H1 (cell line): ENCODE results near the gene OMP.

Source experiments
- CEBPB ChIP-seq: IDR thresholded peaks from 2 replicates; pipeline ENCODE4 v1.6.1; 2012; ENCODE audit warnings: low read depth, low read length
- EP300 ChIP-seq, 2 experiments: IDR thresholded peaks; 1 replicate in 1 of 2; 2 replicates in 1 of 2; pipeline ENCODE4 v1.6.1; 2011 to 2012; ENCODE audit warnings: low read depth in 2 of 2, low read length in 2 of 2, mild to moderate bottlenecking in 2 of 2, borderline replicate concordance in 1 of 2, inconsistent platforms in 1 of 2, moderate library complexity in 1 of 2
- EZH2 ChIP-seq: fragments of 200-600 bp; sonication (generic); IDR thresholded peaks from 2 replicates; pipeline ENCODE4 v1.7.1; 2012; ENCODE audit warnings: low read depth, mild to moderate bottlenecking, moderate library complexity, low read length, inconsistent platforms; ENCODE audit not compliant: severe bottlenecking
- HDAC2 ChIP-seq, 2 experiments: fragments of 300-600 bp in 1 of 2; sonication (generic) in 1 of 2; IDR thresholded peaks; 2 replicates each; pipeline ENCODE4 v1.6.1; 2011 to 2012; ENCODE audit warnings: low read depth in 2 of 2, low read length in 2 of 2, mild to moderate bottlenecking in 2 of 2, moderate library complexity in 2 of 2, borderline replicate concordance in 1 of 2, inconsistent platforms in 1 of 2
- JUND ChIP-seq: IDR thresholded peaks from 2 replicates; pipeline ENCODE4 v1.6.1; 2011; ENCODE audit warnings: mild to moderate bottlenecking, improper control_type of control experiment, low read length
- SP4 ChIP-seq: IDR thresholded peaks from 2 replicates; pipeline ENCODE4 v1.6.1; 2012; ENCODE audit warnings: low read length, inconsistent platforms
- SRF ChIP-seq: IDR thresholded peaks from 2 replicates; pipeline ENCODE4 v1.6.1; 2011; ENCODE audit warnings: mild to moderate bottlenecking, low read depth, low read length, moderate library complexity
- TBP ChIP-seq: IDR thresholded peaks from 2 replicates; pipeline ENCODE4 v1.6.1; 2011; ENCODE audit warnings: low read depth, low read length, improper control_type of control experiment
- ZNF274 ChIP-seq: IDR thresholded peaks from 2 replicates; pipeline ENCODE4 v1.7.0; 2012; ENCODE audit warnings: low read length, borderline replicate concordance; ENCODE audit errors: extremely low read depth
- TF ChIP-seq, protein P1 (sequence below), 3 experiments: IDR thresholded peaks; 1 replicate in 2 of 3; 2 replicates in 1 of 3; pipeline versions ENCODE4 v1.5.1 to v1.6.1; 2011; ENCODE audit warnings: low read length in 3 of 3, mild to moderate bottlenecking in 3 of 3, inconsistent platforms in 2 of 3, low read depth in 1 of 3, moderate library complexity in 1 of 3; ENCODE audit not compliant: insufficient read depth in 1 of 3; ENCODE audit errors: control extremely low read depth in 1 of 3
- TF ChIP-seq, protein P2 (sequence below): IDR thresholded peaks from 2 replicates; pipeline ENCODE4 v1.6.1; 2012; ENCODE audit warnings: low read length, inconsistent platforms

DNA sequence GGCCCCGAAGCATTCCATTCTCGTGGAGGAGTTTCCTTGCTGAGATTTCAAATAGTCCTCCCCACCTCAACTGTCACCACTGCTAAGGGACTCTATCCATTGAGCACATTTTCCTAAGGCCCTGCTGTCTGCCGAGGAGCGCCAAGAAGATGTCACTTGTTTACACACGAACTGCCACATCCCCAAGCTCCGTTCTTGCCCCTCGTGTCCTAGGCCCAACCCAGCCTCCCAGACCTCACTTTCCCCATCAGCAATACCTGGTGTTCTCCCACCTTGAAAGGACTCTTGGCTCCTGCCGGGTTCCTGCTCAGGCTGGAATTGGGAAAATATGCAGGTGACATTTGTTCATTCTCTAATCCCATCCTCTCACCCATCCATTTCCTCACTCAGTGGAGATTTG lies 21.4 kb downstream of the OMP start:
- TF ChIP-seq SP4 (no peak), HDAC2 (IDR thresholded peaks at IDR 0.05; ENCODE audit: borderline replicate concordance in 1 of 2, low read depth in 2 of 2, low read length in 2 of 2) (no peak), CEBPB (no peak), SRF (no peak), TBP (no peak), ZNF274 (no peak), JUND (no peak), EP300 (IDR thresholded peaks at IDR 0.05; ENCODE audit: borderline replicate concordance in 1 of 2, low read depth in 2 of 2, low read length in 2 of 2) (no peak), EZH2 (no peak)
- TF ChIP-seq, protein P1, sequence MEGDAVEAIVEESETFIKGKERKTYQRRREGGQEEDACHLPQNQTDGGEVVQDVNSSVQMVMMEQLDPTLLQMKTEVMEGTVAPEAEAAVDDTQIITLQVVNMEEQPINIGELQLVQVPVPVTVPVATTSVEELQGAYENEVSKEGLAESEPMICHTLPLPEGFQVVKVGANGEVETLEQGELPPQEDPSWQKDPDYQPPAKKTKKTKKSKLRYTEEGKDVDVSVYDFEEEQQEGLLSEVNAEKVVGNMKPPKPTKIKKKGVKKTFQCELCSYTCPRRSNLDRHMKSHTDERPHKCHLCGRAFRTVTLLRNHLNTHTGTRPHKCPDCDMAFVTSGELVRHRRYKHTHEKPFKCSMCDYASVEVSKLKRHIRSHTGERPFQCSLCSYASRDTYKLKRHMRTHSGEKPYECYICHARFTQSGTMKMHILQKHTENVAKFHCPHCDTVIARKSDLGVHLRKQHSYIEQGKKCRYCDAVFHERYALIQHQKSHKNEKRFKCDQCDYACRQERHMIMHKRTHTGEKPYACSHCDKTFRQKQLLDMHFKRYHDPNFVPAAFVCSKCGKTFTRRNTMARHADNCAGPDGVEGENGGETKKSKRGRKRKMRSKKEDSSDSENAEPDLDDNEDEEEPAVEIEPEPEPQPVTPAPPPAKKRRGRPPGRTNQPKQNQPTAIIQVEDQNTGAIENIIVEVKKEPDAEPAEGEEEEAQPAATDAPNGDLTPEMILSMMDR (IDR thresholded peaks at IDR 0.05; ENCODE audit: control extremely low read depth in 1 of 3, insufficient read depth in 1 of 3, low read depth in 1 of 3, low read length in 3 of 3): no peak
- TF ChIP-seq, protein P2, sequence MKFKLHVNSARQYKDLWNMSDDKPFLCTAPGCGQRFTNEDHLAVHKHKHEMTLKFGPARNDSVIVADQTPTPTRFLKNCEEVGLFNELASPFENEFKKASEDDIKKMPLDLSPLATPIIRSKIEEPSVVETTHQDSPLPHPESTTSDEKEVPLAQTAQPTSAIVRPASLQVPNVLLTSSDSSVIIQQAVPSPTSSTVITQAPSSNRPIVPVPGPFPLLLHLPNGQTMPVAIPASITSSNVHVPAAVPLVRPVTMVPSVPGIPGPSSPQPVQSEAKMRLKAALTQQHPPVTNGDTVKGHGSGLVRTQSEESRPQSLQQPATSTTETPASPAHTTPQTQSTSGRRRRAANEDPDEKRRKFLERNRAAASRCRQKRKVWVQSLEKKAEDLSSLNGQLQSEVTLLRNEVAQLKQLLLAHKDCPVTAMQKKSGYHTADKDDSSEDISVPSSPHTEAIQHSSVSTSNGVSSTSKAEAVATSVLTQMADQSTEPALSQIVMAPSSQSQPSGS: no peak
